HT-29 (cell line): ENCODE measurements around the gene ZNF384. TPM values are rescaled to one million over a fixed set of nuclear protein-coding genes. Genes with fewer than 3 reads are reported as not detected.

ENCODE experiments used
- DNase-seq: peaks from one replicate; pipeline ENCODE4 v3.0.0-alpha.2; 2015; ENCODE audit warnings: low spot score
- small RNA-seq: library from RNA; depleted of rRNA; stranded (forward); fragments of <200 nt; gene quantifications from one replicate; pipeline ENCODE3, GENCODE V24; 2014
- total RNA-seq: library from RNA; depleted of rRNA; stranded (reverse); fragments of >200 nt; shearing (Covaris generic); gene quantifications from 2 replicates; pipeline ENCODE4 v1.2.3, GENCODE V29; 2014; rRNA removed

Gene ZNF384
- total RNA-seq, 1 experiment from 2014 or later: 42.5 TPM

- DNase-seq: no peak
These were observed 68.3 kb downstream of the ZNF384 start for GRCh38 chr12:6620885-6621274.

- DNase-seq: no peak
These were observed 68.9 kb downstream of the ZNF384 start for GRCh38 chr12:6620137-6620884.

- no peak for DNase-seq
These were observed 70.5 kb downstream of the ZNF384 start for GRCh38 chr12:6618483-6619225.

Small RNA genes lying within 50 kb of the gene (small RNA-seq; reads per million reads assigned to genes)
- not detected for gene RNU6-781P

Other genes starting within 250 kb of the ZNF384 start
- 0.23 TPM in 1 of 2 replicates, not detected in the other for gene CD27, start 244.4 kb downstream of the ZNF384 start, total RNA-seq
- 9.6 and 11.0 TPM in 2 replicates for gene TAPBPL, start 237.3 kb downstream of the ZNF384 start, total RNA-seq
- gene VAMP1, start 218.7 kb downstream of the ZNF384 start, total RNA-seq: 11.5 and 23.0 TPM in 2 replicates
- gene MRPL51, start 196.1 kb downstream of the ZNF384 start, total RNA-seq: 144 and 147 TPM in 2 replicates
- gene NCAPD2, start 195.3 kb downstream of the ZNF384 start, total RNA-seq: 115 and 141 TPM in 2 replicates
- 6,490 and 6,870 TPM in 2 replicates for gene GAPDH, start 154.9 kb downstream of the ZNF384 start, total RNA-seq
- 0.37 and 0.41 TPM in 2 replicates for gene IFFO1, start 133.3 kb downstream of the ZNF384 start, total RNA-seq
- gene NOP2, start 121.1 kb downstream of the ZNF384 start, total RNA-seq: 73.5 and 74.9 TPM in 2 replicates
- 253 and 269 TPM in 2 replicates for gene CHD4, start 82.0 kb downstream of the ZNF384 start, total RNA-seq
- gene LPAR5, start 53.4 kb downstream of the ZNF384 start, total RNA-seq: 0.03 TPM in 1 of 2 replicates, not detected in the other
- gene ACRBP, start 41.9 kb downstream of the ZNF384 start, total RNA-seq: 0.31 TPM in 1 of 2 replicates, not detected in the other
- gene ING4, start 26.3 kb downstream of the ZNF384 start, total RNA-seq: 25.1 and 27.4 TPM in 2 replicates
- gene PIANP, start 11.4 kb upstream of the ZNF384 start, total RNA-seq: not detected in 2 replicates
- gene COPS7A, start 34.7 kb upstream of the ZNF384 start, total RNA-seq: 103 and 108 TPM in 2 replicates
- gene MLF2, start 63.8 kb upstream of the ZNF384 start, total RNA-seq: 383 and 384 TPM in 2 replicates
- 87.6 and 105 TPM in 2 replicates for gene PTMS, start 77.0 kb upstream of the ZNF384 start, total RNA-seq
- gene LAG3, start 83.1 kb upstream of the ZNF384 start, total RNA-seq: 0.05 and 0.56 TPM in 2 replicates
- 0.25 and 0.47 TPM in 2 replicates for gene CD4, start 100.2 kb upstream of the ZNF384 start, total RNA-seq
- gene GPR162, start 132.4 kb upstream of the ZNF384 start, total RNA-seq: not detected in 2 replicates
- gene P3H3, start 139.0 kb upstream of the ZNF384 start, total RNA-seq: 2.2 and 2.7 TPM in 2 replicates
- gene GNB3, start 151.6 kb upstream of the ZNF384 start, total RNA-seq: 0.97 TPM in 1 of 2 replicates, not detected in the other
- 95.5 and 126 TPM in 2 replicates for gene CDCA3, start 161.9 kb upstream of the ZNF384 start, total RNA-seq
- gene USP5, start 162.8 kb upstream of the ZNF384 start, total RNA-seq: 122 and 136 TPM in 2 replicates
- 1,358 and 1,438 TPM in 2 replicates for gene TPI1, start 178.2 kb upstream of the ZNF384 start, total RNA-seq
- 20.2 and 21.0 TPM in 2 replicates for gene SPSB2, start 183.9 kb upstream of the ZNF384 start, total RNA-seq
- 0.61 and 4.6 TPM in 2 replicates for gene LRRC23, start 215.4 kb upstream of the ZNF384 start, total RNA-seq
- 7.7 and 9.1 TPM in 2 replicates for gene ENO2, start 225.2 kb upstream of the ZNF384 start, total RNA-seq
- 22.0 and 36.9 TPM in 2 replicates for gene ATN1, start 238.6 kb upstream of the ZNF384 start, total RNA-seq